Fibroblast of lung (primary cell): ENCODE measurements around the gene RIC8A. TPM values are rescaled to one million over a fixed set of nuclear protein-coding genes. Genes with fewer than 3 reads are reported as not detected.
"Not testable (repeated sequence)": the region's sequence is repeated elsewhere in the genome, so short reads cannot be mapped to it uniquely, and the experiment has no call there.

ENCODE experiments used
- DNase-seq, 2 donors: peaks; one replicate each; pipeline versions ENCODE4 v3.0.0 to v3.0.0-alpha.2; 2010; ENCODE audit warnings: low read depth in 2 of 2
- H2AFZ ChIP-seq: 2 replicates; pipeline ENCODE4 v1.5.1; 2012; ENCODE audit warnings: low read length, control low read depth, inconsistent platforms
- H3K27ac ChIP-seq: 2 replicates; pipeline ENCODE4 v1.5.1; 2011; ENCODE audit warnings: low read length, control low read depth; ENCODE audit not compliant: insufficient read depth
- H3K27me3 ChIP-seq: 2 replicates; pipeline ENCODE4 v1.5.1; 2011; ENCODE audit warnings: mild to moderate bottlenecking, low read length; ENCODE audit not compliant: control insufficient read depth, insufficient read depth
- H3K36me3 ChIP-seq: 2 replicates; pipeline ENCODE4 v1.5.1; 2011; ENCODE audit warnings: low read length; ENCODE audit not compliant: control insufficient read depth, insufficient read depth
- H3K4me1 ChIP-seq: 2 replicates; pipeline ENCODE4 v1.5.1; 2011; ENCODE audit warnings: low read length; ENCODE audit not compliant: control insufficient read depth, insufficient read depth; ENCODE audit errors: extremely low read depth
- H3K4me2 ChIP-seq: 2 replicates; pipeline ENCODE4 v1.5.1; 2011; ENCODE audit warnings: low read length, control low read depth; ENCODE audit not compliant: insufficient read depth; ENCODE audit errors: extremely low read depth
- H3K4me3 ChIP-seq, 4 experiments: fragments of 200-600 bp in 1 of 4; sonication (generic) in 1 of 4; replicated peaks in 1 of 4; 2 replicates each; pipeline ENCODE4 v1.5.1; 2011 to 2016; ENCODE audit warnings: low read length in 4 of 4, low read depth in 3 of 4, mild to moderate bottlenecking in 3 of 4, control low read depth in 2 of 4, inconsistent platforms in 1 of 4, mixed read lengths in 1 of 4; ENCODE audit not compliant: insufficient read depth in 1 of 4; ENCODE audit errors: control extremely low read depth in 1 of 4
- H3K79me2 ChIP-seq: 2 replicates; pipeline ENCODE4 v1.5.1; 2012; ENCODE audit warnings: mild to moderate bottlenecking, low read length, inconsistent platforms; ENCODE audit not compliant: control insufficient read depth, insufficient read depth
- H3K9ac ChIP-seq: 2 replicates; pipeline ENCODE4 v1.5.1; 2011; ENCODE audit warnings: mild to moderate bottlenecking, low read length, control low read depth; ENCODE audit not compliant: insufficient read depth
- H3K9me3 ChIP-seq: 2 replicates; pipeline ENCODE4 v1.5.1; 2012; ENCODE audit warnings: low read depth, low read length; ENCODE audit not compliant: control insufficient read depth, insufficient read depth
- H4K20me1 ChIP-seq: 2 replicates; pipeline ENCODE4 v1.5.1; 2011; ENCODE audit warnings: low read length; ENCODE audit not compliant: control insufficient read depth, insufficient read depth; ENCODE audit errors: extremely low read depth
- EZH2 ChIP-seq: IDR thresholded peaks from 2 replicates; pipeline ENCODE4 v1.5.1; 2012; ENCODE audit warnings: low read length, control low read depth, mild to moderate bottlenecking; ENCODE audit errors: missing control alignments
- polyA minus RNA-seq: library from RNA; depleted of rRNA, polyadenylated mRNA; stranded (reverse); fragments of >200 nt; gene quantifications from 2 replicates; pipeline ENCODE4 v1.2.3, GENCODE V29; 2011; ENCODE audit warnings: low replicate concordance
- polyA plus RNA-seq, 2 donors: library from polyadenylated mRNA; depleted of rRNA in 1 of 2; stranded (reverse) in 1 of 2; unstranded in 1 of 2; fragments of >200 nt; gene quantifications; 2 replicates each; pipeline ENCODE4 v1.2.1, GENCODE V29; 2011 to 2012; ENCODE audit warnings: missing spikeins in 1 of 2
- total RNA-seq: library from RNA; depleted of rRNA; stranded (reverse); fragments of >200 nt; gene quantifications from 2 replicates; pipeline ENCODE4 v1.2.1, GENCODE V29; 2014
- TF ChIP-seq, protein P1 (sequence below), 2 donors: IDR thresholded peaks in 1 of 2; conservative IDR thresholded peaks in 1 of 2; 1 replicate in 1 of 2; 2 replicates in 1 of 2; pipeline ENCODE4 v1.5.1; 2011 to 2012; ENCODE audit warnings: low read length in 2 of 2, control low read depth in 1 of 2, inconsistent platforms in 1 of 2, low read depth in 1 of 2, mild to moderate bottlenecking in 1 of 2

The RIC8A gene
- total RNA-seq (153 and 230 TPM in 2 replicates), polyA plus RNA-seq (106 and 128 TPM in 2 replicates), polyA minus RNA-seq (706 and 873 TPM in 2 replicates)
- polyA plus RNA-seq (2012) = 101 and 131 TPM in 2 replicates

GRCh38 chr11:207208-207862, at the start of gene RIC8A, which contains the start of gene BET1L:
Gene RIC8A (plus strand): TSS chr11:207708. CDS start chr11:208855, 1,147 bp downstream.
Gene BET1L (minus strand): TSS chr11:207399. CDS start chr11:207321, 78 bp downstream.
- no peaks in the 10 kb centered on the region for H4K20me1 ChIP-seq
- H3K27me3 ChIP-seq = no peaks in the 10 kb centered on the region
- no peaks in the 10 kb centered on the region for H3K9me3 ChIP-seq
- peak within 1 kb of the TSS; percentile 100 for H3K4me2 ChIP-seq
- peak within 1 kb of the TSS; percentile 97 for H3K9ac ChIP-seq
- H3K4me1 ChIP-seq = peaks cover 25% of the 10 kb centered on the region
- peak within 1 kb of the TSS; percentile 71 to 96 (median 80) for H3K4me3 ChIP-seq
- H2AFZ ChIP-seq = no peak within 1 kb of the TSS
- TF ChIP-seq, protein P1, sequence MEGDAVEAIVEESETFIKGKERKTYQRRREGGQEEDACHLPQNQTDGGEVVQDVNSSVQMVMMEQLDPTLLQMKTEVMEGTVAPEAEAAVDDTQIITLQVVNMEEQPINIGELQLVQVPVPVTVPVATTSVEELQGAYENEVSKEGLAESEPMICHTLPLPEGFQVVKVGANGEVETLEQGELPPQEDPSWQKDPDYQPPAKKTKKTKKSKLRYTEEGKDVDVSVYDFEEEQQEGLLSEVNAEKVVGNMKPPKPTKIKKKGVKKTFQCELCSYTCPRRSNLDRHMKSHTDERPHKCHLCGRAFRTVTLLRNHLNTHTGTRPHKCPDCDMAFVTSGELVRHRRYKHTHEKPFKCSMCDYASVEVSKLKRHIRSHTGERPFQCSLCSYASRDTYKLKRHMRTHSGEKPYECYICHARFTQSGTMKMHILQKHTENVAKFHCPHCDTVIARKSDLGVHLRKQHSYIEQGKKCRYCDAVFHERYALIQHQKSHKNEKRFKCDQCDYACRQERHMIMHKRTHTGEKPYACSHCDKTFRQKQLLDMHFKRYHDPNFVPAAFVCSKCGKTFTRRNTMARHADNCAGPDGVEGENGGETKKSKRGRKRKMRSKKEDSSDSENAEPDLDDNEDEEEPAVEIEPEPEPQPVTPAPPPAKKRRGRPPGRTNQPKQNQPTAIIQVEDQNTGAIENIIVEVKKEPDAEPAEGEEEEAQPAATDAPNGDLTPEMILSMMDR (conservative IDR thresholded peaks at IDR 0.05 in 1 of 2, IDR thresholded peaks at IDR 0.05 in 1 of 2; ENCODE audit: low read depth in 1 of 2, low read length in 2 of 2) = no peak
- TF ChIP-seq EZH2 = no peak
- H3K36me3 ChIP-seq = peaks cover 41% of the 10 kb centered on the region
- peak within 1 kb of the TSS; percentile 96 for H3K27ac ChIP-seq
- peaks cover 76% of the 10 kb centered on the region for H3K79me2 ChIP-seq
- DNase-seq = peak; percentile 99

DNA sequence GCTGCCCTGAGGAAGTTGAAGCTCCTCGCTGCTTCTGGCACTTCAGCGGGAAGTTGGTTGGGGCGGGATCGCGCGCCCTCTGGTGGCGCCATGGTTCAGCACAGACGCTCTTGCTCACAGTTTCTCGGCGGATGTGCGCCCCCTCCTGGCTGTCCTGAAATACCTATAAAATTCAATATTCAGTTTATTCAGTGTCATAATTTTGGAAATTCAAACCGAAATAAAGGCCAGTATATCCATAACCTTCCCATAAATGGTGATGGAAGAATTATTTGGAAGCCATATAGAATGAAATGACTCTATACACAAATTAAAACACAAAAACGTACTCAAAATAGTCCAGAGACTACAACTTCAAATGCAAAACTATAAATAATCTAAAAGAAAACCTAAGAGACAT, 27.3 kb upstream of the RIC8A start:
- H4K20me1 ChIP-seq, H3K27ac ChIP-seq, H3K9me3 ChIP-seq, H3K4me1 ChIP-seq, H3K79me2 ChIP-seq, H2AFZ ChIP-seq, DNase-seq, H3K4me2 ChIP-seq, H3K27me3 ChIP-seq, H3K36me3 ChIP-seq, H3K4me3 ChIP-seq, H3K9ac ChIP-seq: not testable (repeated sequence)
- TF ChIP-seq, protein P1 (conservative IDR thresholded peaks at IDR 0.05 in 1 of 2, IDR thresholded peaks at IDR 0.05 in 1 of 2; ENCODE audit: low read depth in 1 of 2, low read length in 2 of 2) = peak in 1 of 2 donors; percentile 18

GRCh38 chr11:189200-189783, 18.2 kb upstream of the RIC8A start:
- H3K9me3 ChIP-seq, H4K20me1 ChIP-seq, H3K27ac ChIP-seq, H3K27me3 ChIP-seq, H3K4me1 ChIP-seq, H2AFZ ChIP-seq, H3K36me3 ChIP-seq, DNase-seq, H3K4me3 ChIP-seq, H3K79me2 ChIP-seq, H3K9ac ChIP-seq, H3K4me2 ChIP-seq: not testable (repeated sequence)

DNA sequence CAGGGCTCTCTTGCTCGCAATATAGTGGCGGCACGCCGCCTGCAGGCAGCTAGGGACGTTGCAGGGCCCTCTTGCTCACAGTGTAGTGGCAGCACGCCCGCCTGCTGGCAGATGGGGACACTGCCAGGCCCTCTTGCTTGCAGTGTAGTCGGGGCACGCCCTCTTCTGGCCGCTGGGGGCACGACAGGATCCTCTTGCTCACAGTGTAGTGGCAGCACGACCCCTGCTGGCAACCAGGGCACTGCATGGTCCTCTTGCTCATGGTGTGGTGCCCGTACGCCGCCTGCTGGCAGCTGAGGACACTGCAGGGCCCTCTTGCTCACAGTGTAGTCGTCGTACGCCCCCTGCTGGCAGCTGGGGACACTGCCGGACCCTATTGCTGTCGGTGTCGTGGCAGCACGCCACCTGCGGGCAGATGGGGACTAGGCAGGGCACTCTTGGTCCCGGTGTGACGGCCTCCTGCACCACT, 17.6 kb upstream of the RIC8A start:
- H3K4me3 ChIP-seq, H2AFZ ChIP-seq, H3K27ac ChIP-seq, H3K9me3 ChIP-seq, DNase-seq, H3K79me2 ChIP-seq, H3K9ac ChIP-seq, H4K20me1 ChIP-seq, H3K4me1 ChIP-seq, H3K36me3 ChIP-seq, H3K4me2 ChIP-seq, H3K27me3 ChIP-seq: not testable (repeated sequence)

DNA sequence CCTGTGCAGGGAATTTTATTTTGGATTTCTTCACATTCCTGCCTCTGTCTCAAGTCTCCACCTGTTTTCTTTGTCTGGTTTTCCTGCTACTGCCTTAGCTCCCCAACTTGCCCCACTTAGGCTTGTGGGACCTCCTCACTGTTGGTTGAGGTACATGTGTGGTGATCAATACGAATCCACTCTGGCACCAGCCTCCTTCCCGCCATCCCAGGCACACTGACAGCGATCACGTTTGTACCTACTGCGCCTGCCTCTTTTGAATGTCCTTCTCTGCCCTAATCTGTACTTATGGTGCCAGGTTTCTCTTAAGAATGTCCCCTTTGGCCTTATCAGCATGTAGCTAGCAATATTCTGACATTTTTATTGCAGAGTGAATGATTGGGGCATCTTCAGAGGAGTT, 17.0 kb upstream of the RIC8A start:
- not testable (repeated sequence) for H3K4me3 ChIP-seq, H3K4me2 ChIP-seq, H3K4me1 ChIP-seq, H4K20me1 ChIP-seq, H3K27ac ChIP-seq, H3K9ac ChIP-seq, H2AFZ ChIP-seq, H3K27me3 ChIP-seq, H3K79me2 ChIP-seq, DNase-seq, H3K9me3 ChIP-seq, H3K36me3 ChIP-seq
